Panc1 (cell line): ENCODE results near the gene GPR31. TPM values are rescaled to one million over a fixed set of nuclear protein-coding genes. Genes with fewer than 3 reads are reported as not detected.

Experiments used
- ATAC-seq: fragments of 200-7000 bp; cut with Tn5 transposase; 2 replicates; pipeline ENCODE4 v1.9.1; 2020; ENCODE audit warnings: mild to moderate bottlenecking, moderate library complexity
- BruUV-seq: library from RNA; stranded (reverse); fragments of 400-500 nt; replicated peaks from 2 replicates; lab custom pipeline; 2021; lab: Mats Ljungman, UMichigan
- CTCF ChIA-PET: fragments of 300-600 bp; sonication (Branson Sonifier 250); formaldehyde crosslinking; loops from one replicate; lab custom pipeline; 2022; ENCODE audit warnings: antibody characterized with exemption; lab: Charles Lee
- POLR2A ChIA-PET: fragments of 300-600 bp; sonication (Branson Sonifier 250); formaldehyde crosslinking; loops from one replicate; lab custom pipeline; 2022; ENCODE audit warnings: antibody characterized with exemption; lab: Charles Lee
- DNase-seq: peaks from one replicate; pipeline ENCODE4 v3.0.0-alpha.2; 2010; ENCODE audit warnings: low read depth, low spot score
- H3K27ac ChIP-seq: 2 replicates; pipeline ENCODE4 v1.5.1; 2011; ENCODE audit warnings: mild to moderate bottlenecking, low read length, inconsistent platforms
- H3K27me3 ChIP-seq: fragments of 200-500 bp; sonication (Bioruptor generic); 2 replicates; pipeline ENCODE4 v1.6.0; 2014; ENCODE audit warnings: low read length, inconsistent platforms; ENCODE audit not compliant: control insufficient read depth, insufficient read depth
- H3K36me3 ChIP-seq: fragments of 200-500 bp; sonication (Bioruptor generic); 2 replicates; pipeline ENCODE4 v1.5.1; 2014; ENCODE audit warnings: inconsistent platforms, mild to moderate bottlenecking, low read length, moderate library complexity; ENCODE audit not compliant: control insufficient read depth, insufficient read depth
- H3K4me1 ChIP-seq: 2 replicates; pipeline ENCODE4 v1.5.1; 2011; ENCODE audit warnings: inconsistent platforms, mild to moderate bottlenecking, low read length, moderate library complexity; ENCODE audit not compliant: control insufficient read depth, insufficient read depth
- H3K4me3 ChIP-seq, 2 experiments: 2 replicates each; pipeline ENCODE4 v1.5.1; 2011 to 2012; ENCODE audit warnings: low read depth in 2 of 2, low read length in 2 of 2, mild to moderate bottlenecking in 2 of 2, inconsistent platforms in 1 of 2, moderate library complexity in 1 of 2
- H3K9me3 ChIP-seq: fragments of 200-500 bp; sonication (Bioruptor generic); 2 replicates; pipeline ENCODE4 v1.5.1; 2014; ENCODE audit warnings: low read depth, mild to moderate bottlenecking, inconsistent platforms, low read length, moderate library complexity; ENCODE audit not compliant: control insufficient read depth, insufficient read depth
- POLR2AphosphoS5 ChIP-seq: IDR thresholded peaks from 2 replicates; pipeline ENCODE4 v1.6.1; 2012; ENCODE audit warnings: mild to moderate bottlenecking, low read depth, low read length, moderate library complexity
- SIN3A ChIP-seq: IDR thresholded peaks from 2 replicates; pipeline ENCODE4 v1.6.1; 2012; ENCODE audit warnings: low read depth, mild to moderate bottlenecking, low read length, moderate library complexity, borderline replicate concordance; ENCODE audit not compliant: insufficient read depth
- TCF7L2 ChIP-seq: IDR thresholded peaks from 2 replicates; pipeline ENCODE4 v1.6.1; 2011; ENCODE audit warnings: mild to moderate bottlenecking, low read depth, low read length, inconsistent platforms
- in situ Hi-C: cut with HindIII; loops from 2 replicates; pipeline ENCODE4 v1.10.0; 2016; ENCODE audit warnings: low sequenced_read_pairs, low pct_unique_long_range_greater_than_20kb
- intact Hi-C: fragments of 100-400 bp; cut with micrococcal nuclease; formaldehyde crosslinking; loops from one replicate; pipeline ENCODE4 v1.10.0; 2022; ENCODE audit not compliant: unreplicated experiment
- total RNA-seq: library from RNA; stranded (reverse); gene quantifications from one replicate; pipeline ENCODE4 v1.2.1, GENCODE V29; 2021; ENCODE audit not compliant: unreplicated experiment
- TF ChIP-seq, protein P1 (sequence below), 2 experiments: IDR thresholded peaks; 2 replicates each; pipeline ENCODE4 v1.6.1; 2011 to 2012; ENCODE audit warnings: low read depth in 2 of 2, control low read depth in 1 of 2, low read length in 1 of 2, mild to moderate bottlenecking in 1 of 2, moderate library complexity in 1 of 2; ENCODE audit not compliant: insufficient read depth in 1 of 2
- TF ChIP-seq, protein P2 (sequence below): fragments of 450-650 bp; IDR thresholded peaks from 2 replicates; pipeline ENCODE4 v1.5.1; 2017; ENCODE audit warnings: mild to moderate bottlenecking

GPR31 gene
- total RNA-seq, 1 experiment from 2014 or later, result not detected

DNA sequence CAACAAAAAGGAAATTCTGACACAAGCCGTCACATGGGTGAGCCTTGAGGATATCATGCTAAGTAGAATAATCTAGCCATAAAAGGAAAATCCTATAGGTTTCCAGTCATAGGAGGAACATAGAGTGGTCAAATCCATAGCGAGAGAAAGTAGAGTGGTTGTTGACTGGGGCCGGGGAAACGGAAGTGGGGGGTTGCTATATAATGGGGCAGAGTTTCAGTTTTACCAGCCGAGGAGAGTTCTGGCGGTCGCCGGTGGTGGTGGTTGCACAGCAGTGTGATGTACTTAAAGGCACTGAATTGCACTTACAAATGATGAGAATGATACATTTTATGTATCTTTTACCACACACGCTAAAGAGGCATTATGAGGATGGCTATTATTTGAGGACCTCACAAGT lies 4.9 kb downstream of the GPR31 start:
- in situ Hi-C loops, result no loop called here
- Histone ChIP-seq H3K27ac (no peak overlapping the region), H3K4me3 (no peak overlapping the region), H3K9me3 (no peaks in the 10 kb centered on the region), H3K36me3 (no peaks in the 10 kb centered on the region), H3K4me1 (peaks cover 6% of the 10 kb centered on the region; the same call in 1 of the 2 replicates), H3K27me3 (peaks cover 12% of the 10 kb centered on the region)
- no peak for DNase-seq
- TF ChIP-seq, protein P1, sequence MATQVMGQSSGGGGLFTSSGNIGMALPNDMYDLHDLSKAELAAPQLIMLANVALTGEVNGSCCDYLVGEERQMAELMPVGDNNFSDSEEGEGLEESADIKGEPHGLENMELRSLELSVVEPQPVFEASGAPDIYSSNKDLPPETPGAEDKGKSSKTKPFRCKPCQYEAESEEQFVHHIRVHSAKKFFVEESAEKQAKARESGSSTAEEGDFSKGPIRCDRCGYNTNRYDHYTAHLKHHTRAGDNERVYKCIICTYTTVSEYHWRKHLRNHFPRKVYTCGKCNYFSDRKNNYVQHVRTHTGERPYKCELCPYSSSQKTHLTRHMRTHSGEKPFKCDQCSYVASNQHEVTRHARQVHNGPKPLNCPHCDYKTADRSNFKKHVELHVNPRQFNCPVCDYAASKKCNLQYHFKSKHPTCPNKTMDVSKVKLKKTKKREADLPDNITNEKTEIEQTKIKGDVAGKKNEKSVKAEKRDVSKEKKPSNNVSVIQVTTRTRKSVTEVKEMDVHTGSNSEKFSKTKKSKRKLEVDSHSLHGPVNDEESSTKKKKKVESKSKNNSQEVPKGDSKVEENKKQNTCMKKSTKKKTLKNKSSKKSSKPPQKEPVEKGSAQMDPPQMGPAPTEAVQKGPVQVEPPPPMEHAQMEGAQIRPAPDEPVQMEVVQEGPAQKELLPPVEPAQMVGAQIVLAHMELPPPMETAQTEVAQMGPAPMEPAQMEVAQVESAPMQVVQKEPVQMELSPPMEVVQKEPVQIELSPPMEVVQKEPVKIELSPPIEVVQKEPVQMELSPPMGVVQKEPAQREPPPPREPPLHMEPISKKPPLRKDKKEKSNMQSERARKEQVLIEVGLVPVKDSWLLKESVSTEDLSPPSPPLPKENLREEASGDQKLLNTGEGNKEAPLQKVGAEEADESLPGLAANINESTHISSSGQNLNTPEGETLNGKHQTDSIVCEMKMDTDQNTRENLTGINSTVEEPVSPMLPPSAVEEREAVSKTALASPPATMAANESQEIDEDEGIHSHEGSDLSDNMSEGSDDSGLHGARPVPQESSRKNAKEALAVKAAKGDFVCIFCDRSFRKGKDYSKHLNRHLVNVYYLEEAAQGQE (IDR thresholded peaks at IDR 0.05; ENCODE audit: insufficient read depth in 1 of 2, low read depth in 2 of 2, low read length in 1 of 2), result no peak
- TF ChIP-seq, protein P2, sequence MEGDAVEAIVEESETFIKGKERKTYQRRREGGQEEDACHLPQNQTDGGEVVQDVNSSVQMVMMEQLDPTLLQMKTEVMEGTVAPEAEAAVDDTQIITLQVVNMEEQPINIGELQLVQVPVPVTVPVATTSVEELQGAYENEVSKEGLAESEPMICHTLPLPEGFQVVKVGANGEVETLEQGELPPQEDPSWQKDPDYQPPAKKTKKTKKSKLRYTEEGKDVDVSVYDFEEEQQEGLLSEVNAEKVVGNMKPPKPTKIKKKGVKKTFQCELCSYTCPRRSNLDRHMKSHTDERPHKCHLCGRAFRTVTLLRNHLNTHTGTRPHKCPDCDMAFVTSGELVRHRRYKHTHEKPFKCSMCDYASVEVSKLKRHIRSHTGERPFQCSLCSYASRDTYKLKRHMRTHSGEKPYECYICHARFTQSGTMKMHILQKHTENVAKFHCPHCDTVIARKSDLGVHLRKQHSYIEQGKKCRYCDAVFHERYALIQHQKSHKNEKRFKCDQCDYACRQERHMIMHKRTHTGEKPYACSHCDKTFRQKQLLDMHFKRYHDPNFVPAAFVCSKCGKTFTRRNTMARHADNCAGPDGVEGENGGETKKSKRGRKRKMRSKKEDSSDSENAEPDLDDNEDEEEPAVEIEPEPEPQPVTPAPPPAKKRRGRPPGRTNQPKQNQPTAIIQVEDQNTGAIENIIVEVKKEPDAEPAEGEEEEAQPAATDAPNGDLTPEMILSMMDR, result no peak
- TF ChIP-seq SIN3A (no peak), POLR2AphosphoS5 (no peak), TCF7L2 (no peak)
- ChIA-PET CTCF (no interaction called here), POLR2A (no interaction called here)
- ATAC-seq, result no peak
- BruUV-seq, result no TSS peak
- intact Hi-C loops, result no loop called here

DNA sequence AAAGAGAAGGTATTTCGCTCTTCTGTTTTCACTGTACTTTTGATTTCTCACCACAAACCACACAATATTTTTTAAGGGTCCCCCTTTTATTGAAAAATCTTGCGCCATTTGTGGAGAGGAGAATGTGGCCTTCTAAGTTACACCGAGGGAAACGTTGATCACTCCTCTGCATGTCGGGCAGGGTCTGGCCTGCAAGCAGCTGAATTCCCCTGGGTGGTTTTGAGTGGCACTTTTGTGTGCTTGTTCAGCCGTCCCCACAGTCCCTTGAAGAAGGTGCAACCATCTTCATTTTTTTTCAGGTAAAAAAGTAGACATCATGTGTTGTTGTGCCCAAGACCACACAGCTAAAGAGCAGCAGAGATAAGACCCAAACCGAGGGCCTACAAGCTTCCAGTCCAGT lies 6.1 kb downstream of the GPR31 start:
- BruUV-seq, result no TSS peak
- no peak overlapping the region for H3K27ac ChIP-seq
- H3K4me3 ChIP-seq, result no peak overlapping the region
- peaks cover 12% of the 10 kb centered on the region; the same call in 1 of the 2 replicates for H3K27me3 ChIP-seq
- H3K36me3 ChIP-seq, result no peaks in the 10 kb centered on the region
- no peaks in the 10 kb centered on the region for H3K9me3 ChIP-seq
- intact Hi-C loops (no loop called here), in situ Hi-C loops (no loop called here)
- POLR2A ChIA-PET, result no interaction called here
- peaks cover 6% of the 10 kb centered on the region; the same call in 1 of the 2 replicates for H3K4me1 ChIP-seq
- CTCF ChIA-PET, result no interaction called here
- DNase-seq (no peak), ATAC-seq (no peak)
- TF ChIP-seq, protein P2, result no peak
- TF ChIP-seq POLR2AphosphoS5 (no peak), SIN3A (no peak), TCF7L2 (no peak)
- TF ChIP-seq, protein P1 (IDR thresholded peaks at IDR 0.05; ENCODE audit: insufficient read depth in 1 of 2, low read depth in 2 of 2, low read length in 1 of 2), result no peak
